HuH-7.5 (cell line): ENCODE results near the gene PNPLA4.

Source experiments
- DNase-seq: peaks from one replicate; pipeline ENCODE4 v3.0.0; 2011; ENCODE audit warnings: low spot score

Gene PNPLA4

GRCh38 chrX:7852166-7852565 is 75.0 kb downstream of the PNPLA4 start:
- DNase-seq: no peak
